CD4-positive, alpha-beta T cell treated with Interleukin-21 for 1 hour (primary cell): ENCODE results near the gene FGF8.

Source experiments
- DNase-seq: peaks from one replicate; pipeline ENCODE4 v3.0.0-alpha.2; 2020

FGF8 gene

DNA sequence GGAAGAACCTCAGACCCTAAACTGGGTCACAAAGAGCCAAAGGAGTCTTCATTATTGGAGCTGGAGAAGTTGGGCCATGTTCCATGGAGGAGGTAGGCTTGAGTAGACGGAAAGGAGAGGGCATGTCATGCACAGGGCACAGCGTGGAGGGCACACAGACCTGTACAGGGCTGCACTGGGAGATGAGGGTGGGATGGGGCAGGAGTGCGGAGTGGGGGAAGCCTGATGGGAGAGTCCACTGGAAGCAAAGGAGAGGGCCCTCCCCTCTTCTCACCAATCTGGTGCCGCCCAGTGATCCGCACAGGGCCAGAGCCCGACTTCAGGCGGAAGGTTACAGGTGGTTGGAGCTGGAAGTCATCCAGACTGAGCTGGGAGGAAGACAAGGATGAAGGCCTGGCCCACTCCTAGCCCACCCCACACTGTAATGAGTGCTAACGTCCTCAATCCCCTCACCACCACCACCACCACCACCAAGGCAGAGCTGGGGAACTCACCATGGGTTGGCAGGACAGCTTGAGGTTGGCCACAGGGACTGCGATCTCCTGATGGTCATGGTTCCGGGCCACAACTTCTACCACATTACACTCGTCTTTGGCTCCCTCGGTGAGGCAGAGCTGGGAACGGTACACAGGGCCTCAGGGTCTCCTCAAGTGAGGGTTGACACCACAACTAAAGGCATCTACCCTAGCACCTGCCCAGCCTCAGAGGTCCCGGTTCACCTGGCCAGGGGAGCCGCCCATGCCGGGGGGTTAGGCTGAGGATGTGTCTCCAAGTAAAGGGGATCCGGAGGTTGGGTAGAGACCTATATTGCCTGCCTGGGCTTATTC is 6.3 kb upstream of the FGF8 start:
- no peak for DNase-seq

DNA sequence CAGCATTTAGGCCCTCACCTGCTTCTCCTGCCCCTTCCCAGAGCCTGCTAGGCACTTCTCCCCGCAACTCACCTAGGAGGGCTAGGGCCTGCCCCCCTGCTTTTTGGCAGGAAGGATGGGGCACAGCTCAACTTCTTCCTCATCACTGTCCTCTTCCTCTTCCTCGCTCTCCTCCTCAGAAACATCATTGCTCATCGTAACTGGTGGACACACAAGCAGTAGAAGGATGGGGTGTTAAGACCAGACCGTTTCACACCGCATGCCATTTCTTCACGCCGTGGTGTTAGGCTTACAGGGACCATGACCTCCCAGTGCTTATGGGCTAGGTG is 5.7 kb upstream of the FGF8 start:
- DNase-seq = no peak

DNA sequence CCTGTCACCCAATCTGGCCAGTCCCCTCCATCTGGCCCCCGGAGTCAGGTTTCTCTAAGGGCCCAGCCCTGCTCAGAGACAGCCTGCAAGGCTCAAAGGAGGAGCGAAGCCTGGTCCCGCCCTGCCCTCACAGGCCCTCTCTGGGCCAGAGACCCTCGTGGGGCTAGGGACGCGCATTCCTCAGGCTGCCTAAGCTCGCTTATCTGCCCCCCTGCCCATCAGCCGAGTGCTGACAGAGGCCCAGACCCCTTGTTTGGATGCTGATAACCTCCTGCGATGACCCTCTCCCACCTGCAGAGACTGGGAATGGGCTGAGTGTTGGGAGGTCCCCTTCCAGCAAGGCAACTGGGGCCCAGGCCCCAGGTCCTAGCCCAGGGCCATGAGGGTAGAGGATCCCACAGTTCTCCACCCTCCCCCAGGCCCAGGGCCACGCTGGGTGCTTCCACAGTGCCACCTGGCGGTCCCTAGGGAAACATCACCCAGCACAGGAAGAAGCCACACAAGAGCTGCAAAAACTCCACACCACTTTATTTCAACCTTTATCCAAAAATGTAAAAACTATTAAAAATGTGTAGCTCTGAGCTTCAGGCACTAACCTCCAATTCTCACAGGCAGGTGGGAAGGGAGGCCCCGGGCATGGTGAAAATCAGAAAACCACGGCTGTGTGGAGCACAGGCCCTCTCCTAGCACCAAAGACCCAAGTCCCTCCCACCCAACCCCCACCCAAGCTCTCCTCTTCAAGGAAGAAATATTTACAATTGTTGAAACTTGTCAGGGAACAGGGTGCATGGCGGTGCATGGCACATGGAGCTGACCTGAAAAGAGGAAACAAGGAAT is 5.1 kb upstream of the FGF8 start:
- peak; percentile 77 for DNase-seq

DNA sequence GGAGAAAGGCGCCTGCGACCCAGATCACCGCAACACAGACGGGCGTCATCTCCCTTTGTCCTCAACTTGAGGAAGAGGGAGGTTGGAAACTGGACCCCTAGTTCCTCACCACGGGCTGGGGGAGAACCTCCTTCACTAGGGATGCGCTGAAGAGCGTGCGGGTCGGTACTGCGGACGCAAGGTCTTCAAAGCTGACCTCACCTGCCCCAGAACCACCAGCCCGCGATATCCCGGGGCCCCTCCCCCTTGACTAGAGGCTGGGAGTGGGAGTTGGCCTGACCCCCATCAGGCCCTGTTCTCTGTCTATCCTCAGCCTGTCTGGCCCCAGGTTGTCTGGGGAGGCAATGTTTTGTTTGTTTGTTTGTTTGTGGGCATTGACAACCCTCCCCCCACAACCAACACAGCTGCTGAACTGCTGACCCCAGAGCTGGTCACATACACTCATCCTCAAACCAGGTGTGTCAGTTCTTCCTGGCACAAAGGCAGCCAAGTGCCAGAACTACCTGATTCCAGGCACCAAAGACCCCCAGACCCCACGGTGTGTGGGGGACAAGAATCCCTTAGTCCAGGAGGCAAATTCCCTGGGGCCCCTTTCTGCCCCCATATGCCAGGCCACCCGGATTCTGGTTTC is 4.4 kb upstream of the FGF8 start:
- no peak for DNase-seq

DNA sequence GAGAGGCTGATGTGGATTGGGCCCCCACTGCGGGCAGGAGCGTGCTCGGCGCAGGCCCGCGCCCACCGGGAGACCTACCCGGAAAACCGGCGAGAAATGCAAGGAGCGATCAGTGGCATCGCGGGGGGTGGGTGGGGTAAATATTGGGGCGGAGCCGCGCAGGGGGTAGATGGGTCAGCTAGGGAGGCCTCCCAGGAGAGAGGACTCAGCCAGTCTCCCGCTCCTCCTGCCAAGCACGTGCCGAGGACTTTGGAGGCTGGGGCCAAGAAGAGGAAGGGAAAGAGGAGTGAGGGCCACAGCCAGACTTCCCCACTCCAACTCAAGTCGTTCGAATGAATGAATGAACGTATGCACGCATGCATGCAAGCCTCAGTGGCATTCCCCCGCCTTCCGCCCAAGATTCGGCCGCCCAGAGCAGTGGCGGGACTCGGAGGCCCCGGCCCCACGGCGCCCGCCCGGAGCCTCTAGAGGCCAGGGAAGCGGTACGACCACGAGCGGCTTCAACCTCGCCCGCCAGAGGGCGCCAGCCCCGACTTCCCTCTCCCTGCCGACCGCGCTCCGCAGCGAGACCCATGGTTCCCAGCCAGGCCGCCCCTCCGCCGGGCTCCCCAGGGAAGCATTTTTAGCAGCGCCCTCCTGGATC is 3.8 kb upstream of the FGF8 start:
- DNase-seq = peak; percentile 80

DNA sequence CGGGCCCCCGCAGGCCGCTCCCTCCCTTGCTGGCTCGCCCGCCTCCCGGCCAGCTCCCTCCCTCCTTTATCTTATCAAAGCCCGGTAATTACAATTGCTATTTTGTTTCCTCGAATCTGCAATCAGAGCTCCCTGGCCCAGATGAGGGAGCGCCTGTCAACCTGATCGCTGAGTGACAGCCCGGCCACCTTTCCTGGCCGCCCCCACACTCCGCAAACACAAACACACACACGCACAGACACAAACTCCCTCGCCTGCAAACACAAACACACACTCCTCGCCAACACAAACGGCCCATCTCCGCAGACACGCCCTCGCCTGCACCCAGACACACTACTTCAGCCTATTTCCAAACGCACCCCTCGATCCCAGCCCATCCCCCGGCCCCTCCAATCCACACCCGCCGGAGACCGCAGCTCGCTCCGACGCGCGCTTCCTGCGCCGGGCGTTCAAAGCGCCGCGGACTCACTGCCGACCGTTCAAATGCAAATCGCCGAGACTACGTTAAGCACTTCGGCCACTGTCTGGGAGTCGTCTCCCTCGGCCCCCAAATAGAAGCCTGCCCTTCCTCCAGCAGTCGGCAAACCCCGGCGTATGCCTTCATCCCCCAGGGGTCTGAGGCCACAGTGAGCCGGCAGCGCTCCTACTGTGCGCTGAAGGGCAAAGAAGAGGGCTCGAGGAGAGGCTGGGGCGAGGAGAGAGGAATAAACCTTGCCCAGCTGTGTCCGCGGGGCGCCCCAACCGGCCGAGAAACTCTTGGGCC is 3.0 kb upstream of the FGF8 start:
- DNase-seq = peak; percentile 13

DNA sequence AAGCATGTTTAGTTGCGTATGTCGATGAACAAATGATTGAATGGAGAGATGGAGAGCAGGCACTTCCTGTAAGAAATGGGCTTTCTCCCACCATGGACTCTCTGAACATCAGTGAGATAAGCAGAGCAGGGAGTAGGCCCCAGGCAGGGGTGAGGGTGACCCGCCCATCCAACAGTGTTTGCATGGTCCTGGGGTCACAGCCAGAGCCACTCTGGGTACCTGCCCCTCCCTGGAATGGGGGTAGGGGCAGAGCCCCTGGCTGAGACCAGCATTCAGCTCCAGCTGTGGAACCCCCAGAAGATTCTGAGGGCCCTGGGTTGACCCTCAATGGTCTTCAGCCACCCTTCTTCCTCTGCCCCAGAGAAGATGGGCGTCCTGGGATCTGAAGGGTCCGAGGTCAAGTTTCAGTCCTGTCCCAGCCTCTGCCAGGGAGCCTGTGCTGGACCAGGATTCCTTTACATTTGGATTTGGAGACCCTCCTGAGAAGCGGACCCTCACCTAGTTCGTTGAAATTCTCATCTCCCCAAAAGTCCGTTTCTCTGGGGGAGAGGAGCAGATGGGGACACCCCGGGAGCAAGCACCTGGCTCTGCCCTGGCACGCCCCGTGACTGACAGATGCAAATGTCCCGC is 2.4 kb upstream of the FGF8 start:
- no peak for DNase-seq

DNA sequence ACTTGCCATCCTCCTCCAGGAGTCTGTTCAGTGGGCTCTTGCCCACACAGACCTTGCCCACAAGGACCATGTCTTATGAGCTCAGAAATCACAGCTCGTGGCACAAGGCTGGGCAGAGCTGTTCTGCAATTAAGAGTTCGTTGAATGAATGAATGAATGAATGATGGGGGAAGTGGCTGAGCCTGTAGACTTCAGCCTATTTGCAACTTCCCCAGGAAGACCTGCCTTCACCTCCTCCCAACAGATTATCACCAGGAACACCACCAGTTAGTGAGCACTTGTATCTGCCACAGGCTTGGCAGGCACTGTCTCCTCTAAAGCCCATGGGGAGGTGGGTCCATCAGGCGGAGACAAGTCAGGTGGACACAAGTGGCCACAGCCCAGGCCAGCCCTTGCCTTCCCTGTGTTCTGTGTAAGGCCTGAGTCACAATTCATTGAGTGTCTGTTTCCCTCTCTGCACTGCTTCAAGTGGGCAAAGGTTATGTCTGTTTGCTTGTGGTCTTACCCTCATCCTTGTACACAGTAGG is 1.8 kb upstream of the FGF8 start:
- no peak for DNase-seq

DNA sequence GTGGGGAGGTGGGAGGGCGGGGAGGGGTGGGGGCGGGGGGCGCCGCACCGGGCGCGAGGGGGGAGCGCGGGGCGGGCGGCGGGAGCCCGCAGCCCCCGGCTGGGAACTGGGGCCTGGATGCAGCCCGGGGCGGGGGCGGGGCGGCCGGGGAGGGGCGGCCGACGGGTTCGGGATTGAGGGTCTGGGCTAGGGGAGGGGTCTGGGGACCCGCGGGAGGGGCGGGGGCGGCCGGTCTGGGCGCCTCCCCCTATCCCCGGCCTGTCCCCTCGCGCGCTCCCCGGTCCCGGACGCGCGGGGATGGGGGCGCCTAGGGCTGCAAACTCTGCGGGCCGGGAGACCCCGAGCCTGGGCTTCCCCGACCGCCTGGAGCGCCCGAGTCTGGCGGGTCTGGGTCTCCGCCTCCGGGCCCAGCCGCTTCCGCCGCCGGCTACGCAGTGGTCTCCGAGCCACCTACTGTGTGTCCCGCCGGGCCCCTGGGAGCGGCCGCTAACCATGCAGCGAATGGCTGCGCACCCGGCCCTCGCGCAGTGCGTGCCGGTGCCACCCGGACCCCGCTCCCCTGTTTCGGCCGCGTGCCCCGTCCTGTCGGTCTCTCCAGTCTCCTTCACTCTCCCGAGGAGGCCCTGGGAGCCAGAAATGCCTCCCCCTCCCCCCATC is 375 bp upstream of the FGF8 start:
- no peak for DNase-seq

DNA sequence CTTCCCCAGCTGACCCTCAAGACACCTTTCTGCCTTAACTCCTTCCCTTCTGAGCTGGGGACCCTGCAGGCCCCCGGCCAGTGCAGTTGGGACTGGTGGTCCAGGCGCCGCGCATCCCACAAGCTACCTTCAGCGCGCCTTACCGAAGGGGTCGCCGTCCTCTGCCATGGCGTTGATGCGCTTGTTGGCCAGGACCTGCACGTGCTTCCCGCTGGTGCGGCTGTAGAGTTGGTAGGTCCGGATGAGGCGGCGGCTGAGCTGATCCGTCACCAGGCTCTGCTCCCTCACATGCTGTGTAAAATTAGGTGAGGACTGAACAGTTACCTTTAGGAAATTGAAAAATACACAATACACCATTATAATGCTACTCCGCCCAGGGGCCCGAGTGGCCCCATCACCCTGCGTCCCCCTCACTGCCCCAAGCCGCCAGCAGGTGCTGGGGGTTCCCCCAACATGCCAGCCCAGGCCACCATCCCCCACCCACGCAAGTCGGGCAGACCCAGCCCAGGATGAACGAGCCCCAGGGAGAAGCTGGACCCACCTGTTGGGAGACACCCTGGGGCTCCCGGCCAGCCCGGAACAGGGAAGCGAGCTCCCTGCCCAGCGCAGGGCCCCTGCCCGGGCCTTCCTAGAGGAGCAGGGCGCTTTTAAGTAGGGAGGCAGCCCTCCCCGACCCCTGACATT is 1.2 kb downstream of the FGF8 start:
- peak; percentile 11 for DNase-seq

DNA sequence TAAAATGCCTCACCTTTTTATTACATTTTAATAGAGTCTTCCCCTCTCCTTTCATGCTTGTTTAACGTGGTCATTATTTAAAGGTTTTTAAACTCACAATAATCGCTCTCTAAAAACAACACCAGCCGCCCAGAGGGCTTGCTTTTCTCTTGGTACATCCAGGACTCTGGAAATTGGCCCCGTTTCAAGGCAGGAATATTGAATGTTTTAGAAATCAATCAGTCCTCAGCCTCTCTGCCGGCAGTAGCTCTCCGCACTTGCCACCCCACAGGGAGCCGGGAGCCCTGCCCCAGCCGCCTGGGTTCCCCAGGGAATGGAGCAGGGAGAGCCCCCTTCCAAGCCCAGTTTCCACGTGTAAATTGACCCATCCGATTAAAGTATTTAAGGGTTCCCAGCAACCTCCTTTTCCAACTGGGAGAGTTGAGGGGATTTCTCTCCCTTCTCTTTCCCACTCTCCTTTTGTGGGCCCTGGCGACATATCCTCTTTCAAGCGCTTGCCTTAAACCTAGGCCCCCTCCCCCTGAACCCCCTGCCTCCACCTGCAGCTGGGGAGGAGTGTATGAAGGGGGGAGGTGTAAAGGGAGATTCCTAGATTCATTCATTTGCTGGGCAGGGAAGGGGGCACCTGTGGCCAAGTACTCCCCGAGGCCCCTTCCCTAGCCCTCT is 1.9 kb downstream of the FGF8 start:
- DNase-seq = no peak

DNA sequence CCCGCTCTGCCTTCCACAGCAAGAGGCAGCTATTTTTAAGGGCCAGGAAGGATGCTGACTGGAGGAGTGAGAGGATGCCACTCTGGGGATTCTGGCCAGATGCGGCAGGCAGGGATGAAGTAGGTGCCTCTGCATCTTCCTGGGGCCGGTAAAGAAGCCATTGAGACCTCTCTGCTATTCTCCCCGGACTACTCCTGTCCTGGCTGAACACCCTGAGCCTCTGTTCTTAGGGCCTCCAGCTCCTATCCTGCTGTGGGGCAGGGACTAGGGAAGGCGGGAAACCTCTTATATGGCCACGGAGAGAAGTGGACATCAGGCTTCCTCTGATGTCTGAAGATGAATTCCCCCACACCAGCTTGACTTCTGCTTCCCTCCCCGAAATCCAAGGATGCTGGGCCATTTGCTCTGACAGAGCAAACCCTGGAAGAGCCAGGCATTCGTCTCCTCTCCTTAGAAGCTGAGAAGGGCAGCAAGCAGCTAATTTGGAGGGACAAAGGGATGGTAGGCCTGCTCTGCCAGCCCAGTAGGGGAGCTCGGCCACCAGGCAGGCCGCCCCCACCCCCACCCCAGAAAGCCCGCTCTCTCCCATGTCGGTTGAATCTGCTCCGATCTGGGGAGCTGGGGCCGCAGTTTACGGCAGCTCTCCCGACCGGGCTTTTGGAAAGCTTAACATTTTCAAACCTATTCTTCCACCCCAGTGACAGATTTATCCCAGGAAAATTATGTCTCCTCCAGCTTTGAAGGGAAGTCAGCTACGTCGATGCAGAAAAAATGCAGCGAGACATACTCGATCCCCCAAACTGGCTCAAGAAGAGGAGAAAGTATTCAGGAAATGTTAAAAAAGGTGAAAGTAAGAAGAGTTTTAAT is 2.8 kb downstream of the FGF8 start:
- DNase-seq = no peak

DNA sequence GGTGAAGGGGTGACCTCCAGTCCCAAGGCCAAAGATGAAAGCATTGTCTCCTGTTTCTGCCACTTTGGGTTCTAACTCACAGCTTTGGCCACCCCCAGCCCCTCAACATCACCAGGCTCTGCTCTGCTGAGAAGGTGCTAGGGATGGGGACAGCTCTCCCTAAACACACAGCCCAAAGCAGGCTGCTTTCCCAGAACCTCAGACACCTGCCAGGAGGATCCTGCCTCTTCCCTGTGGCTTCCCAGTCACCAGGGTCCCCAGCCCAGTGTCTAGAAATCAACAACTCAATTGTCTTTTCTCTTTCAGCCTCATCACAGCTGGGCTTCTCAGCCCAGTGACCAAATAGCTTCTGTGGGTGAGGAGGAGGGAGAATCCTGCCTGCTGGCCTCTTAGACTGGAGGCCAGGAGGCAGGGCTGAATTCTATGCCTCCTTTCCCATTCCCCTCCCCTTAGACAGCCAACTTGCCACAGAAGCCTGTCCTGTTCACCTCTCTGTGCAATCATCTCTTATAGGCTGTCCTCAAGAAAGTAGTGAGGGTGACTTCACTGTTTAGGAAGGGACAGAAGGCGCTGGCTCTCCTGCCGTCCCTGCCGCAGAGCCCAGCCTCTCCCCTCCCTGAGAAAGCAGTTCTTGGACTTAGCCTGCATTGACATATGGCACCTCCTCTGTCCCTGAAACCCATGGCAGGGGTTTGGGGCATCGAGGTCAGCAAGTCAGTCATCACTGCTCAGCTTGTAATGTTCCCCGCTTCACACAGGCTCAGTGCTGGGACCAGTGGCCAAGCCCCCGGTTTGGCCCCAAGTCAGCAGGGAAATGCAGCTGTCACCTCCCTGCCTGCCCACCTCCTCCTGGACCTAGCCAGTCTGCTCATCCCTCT is 3.7 kb downstream of the FGF8 start:
- DNase-seq = no peak

DNA sequence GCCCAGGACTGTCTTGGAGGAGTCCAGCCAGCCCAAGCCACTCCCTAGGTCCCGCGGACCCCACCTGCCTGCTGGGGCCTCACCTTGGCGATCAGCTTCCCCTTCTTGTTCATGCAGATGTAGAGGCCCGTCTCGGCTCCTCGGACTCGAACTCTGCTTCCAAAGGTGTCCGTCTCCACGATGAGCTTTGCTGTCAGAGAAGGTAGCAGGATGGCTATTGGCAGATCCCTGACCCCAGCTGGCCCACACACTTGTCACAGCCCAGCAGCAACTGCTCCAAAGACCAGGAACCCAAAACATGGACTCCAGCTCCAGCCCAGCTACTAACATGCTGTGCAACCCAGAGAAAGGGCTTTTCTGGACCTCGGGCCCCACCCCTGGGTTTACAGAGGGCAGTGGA is 4.5 kb downstream of the FGF8 start:
- no peak for DNase-seq

DNA sequence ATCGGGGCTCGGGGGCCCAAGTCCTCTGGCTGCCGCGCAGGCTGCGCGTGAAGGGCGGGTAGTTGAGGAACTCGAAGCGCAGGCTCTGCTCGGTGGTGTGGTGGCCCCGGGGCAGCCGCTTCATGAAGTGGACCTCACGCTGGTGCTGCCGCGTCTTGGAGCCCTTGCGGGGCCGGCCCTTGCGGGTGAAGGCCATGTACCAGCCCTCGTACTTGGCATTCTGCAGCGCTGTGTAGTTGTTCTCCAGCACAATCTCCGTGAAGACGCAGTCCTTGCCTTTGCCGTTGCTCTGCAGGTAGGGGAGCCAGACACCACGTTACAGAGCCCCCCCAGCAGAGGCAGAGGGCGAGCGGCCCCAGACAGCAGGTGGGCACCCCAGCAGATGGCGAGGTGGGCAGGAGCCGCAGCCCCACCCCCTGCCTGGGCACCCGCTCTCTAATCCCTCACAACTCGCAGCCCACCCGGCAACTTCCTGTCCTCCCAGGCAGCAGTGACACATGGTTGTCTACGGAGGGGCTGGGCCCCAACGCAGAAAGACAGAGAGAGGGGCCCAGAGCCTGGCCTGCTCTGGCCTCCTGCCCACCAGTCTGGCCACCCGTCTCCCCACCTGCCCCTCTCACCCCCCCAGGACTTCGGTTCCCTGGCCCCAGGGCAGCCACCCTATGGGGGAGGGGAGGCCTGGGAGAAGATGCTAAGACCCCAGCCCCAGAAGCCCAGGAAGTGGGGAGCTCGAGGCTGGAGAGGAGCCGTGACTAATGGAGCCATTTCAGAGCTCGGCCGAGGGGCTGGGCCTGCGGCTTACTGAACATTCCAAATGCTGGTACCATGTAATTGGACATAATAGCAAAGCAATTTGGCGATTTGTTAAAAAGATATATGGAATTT is 5.3 kb downstream of the FGF8 start:
- DNase-seq = no peak

DNA sequence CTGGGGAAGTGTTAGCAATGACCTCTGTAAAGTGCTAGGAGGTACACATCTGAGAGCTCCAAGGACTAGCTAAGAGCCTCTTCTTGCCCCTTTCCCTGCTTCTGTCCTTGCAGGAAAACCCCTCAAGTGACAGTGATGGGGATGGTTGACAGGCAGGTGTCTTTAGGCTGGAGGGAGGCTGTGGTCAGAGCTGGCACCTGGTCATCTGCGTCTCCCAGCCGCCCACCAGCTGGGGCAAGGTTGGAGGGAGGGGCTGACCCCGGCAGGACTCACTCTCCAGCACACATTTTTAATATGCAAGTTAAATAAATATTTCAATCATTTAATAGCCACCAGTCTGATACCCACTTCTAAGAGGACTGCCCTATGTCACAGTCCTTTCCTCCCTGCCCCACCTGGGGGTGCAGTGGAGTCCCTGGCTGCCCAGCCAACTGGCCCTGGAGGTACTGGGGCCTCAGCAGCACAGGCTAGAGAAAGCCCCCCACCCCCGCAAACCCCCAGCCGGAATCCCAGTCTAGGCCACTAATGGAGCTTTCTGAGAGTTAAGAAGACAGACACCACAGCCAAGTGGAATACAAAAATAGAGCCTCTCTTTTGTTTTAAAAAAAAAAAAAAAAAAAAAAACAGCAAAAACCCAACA is 6.3 kb downstream of the FGF8 start:
- no peak for DNase-seq

DNA sequence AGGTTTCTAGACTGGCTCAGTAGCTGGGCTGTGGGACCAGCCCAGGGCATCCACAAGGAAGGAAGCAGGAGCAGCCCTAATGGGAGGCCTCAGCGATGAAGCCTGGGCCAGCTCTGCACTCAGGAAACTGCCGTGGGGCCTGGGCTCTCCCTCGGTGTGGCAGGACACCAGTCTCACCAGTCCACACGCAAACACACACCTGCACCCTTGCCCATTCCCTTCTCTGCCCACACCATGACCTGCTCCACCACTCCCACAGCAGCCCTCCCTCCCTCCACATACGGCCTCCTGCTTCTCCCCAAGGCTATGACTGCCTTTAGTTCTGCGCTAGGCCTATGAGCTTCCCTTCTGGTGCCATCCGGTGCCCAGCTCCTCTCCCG is 7.1 kb downstream of the FGF8 start:
- no peak for DNase-seq
